ENCODE measurements around the gene XCL2.

XCL2 gene

GRCh38 chr1:168513656-168514404 lies 30.0 kb downstream of the XCL2 start:
- no peak for TF ChIP-seq CTCF (IDR thresholded peaks at IDR 0.05; ENCODE audit: low read depth, low read length)
- H3K4me3 ChIP-seq (replicated peaks in 1 of 2; ENCODE audit: low read depth in 2 of 2, low read length in 2 of 2) = no peak overlapping the region
- DNase-seq (ENCODE audit: low read depth in 2 of 2) = peak; percentile 11 to 65

DNA sequence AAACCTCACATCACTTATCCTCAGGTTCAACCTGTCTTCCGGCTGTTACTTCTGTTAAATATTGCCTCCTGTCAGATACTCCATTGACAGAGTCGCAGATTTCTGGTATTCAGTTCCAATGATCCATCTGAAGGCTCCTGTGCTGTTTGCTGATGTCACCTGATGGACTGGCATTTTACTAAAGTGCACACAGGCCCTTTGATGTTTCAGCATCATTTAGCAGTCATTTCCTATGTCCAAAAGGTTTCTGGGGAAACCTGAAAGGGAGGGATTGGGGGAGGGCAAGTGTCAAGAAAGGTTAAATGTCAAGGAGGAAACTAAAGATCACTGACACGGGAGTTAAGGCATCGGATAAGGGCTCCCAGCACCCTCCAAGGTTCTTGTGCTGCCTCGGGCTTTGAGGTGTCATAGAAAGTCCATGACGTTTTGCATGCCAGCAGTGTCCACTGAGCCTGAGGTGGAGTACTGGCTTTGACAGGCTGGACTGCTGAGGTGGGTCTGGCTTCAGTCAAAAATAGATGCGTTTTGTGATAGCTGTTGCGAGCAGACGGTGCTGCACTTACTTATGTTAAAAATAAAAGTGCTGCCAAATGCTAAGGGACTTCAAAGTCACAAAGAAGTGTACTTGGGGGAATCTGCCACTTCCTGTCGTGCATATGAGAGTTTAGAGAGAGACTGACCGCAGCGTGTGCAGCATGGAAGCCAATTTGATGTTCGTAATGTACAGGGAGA lies 30.8 kb downstream of the XCL2 start:
- TF ChIP-seq CTCF (IDR thresholded peaks at IDR 0.05; ENCODE audit: low read depth, low read length) = no peak
- H3K4me3 ChIP-seq (replicated peaks in 1 of 2; ENCODE audit: low read depth in 2 of 2, low read length in 2 of 2) = no peak overlapping the region
- DNase-seq (ENCODE audit: low read depth in 2 of 2) = no peak

GRCh38 chr1:168509875-168510791 lies 33.7 kb downstream of the XCL2 start:
- no peak for DNase-seq (ENCODE audit: low read depth in 2 of 2)
- no peak for TF ChIP-seq CTCF (IDR thresholded peaks at IDR 0.05; ENCODE audit: low read depth, low read length)
- no peak overlapping the region for H3K4me3 ChIP-seq (replicated peaks in 1 of 2; ENCODE audit: low read depth in 2 of 2, low read length in 2 of 2)

- DNase-seq (ENCODE audit: low read depth in 2 of 2) = no peak
- H3K4me3 ChIP-seq (replicated peaks in 1 of 2; ENCODE audit: low read depth in 2 of 2, low read length in 2 of 2) = no peak overlapping the region
Observed at GRCh38 chr1:168509210-168509609, 34.6 kb downstream of the XCL2 start.

DNA sequence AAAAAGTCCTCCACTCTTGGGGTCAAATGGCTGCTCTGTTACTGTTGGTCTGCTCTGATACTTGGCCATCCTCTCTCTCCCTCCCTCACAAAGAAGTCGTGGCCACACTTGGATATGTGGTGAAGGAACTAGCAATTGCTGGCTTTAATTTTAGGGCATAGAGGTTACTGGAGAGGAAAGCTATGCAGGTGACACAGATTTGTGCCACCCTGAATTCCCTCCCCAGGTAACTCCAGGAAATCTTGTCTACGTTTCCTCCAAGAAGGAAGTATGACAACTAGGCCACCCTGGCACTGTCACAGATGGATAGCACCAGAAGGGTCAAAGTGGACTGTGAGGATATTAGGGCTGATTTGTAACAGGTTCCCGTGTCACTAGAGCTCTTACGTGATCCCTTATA lies 36.0 kb downstream of the XCL2 start:
- no peak for TF ChIP-seq CTCF (IDR thresholded peaks at IDR 0.05; ENCODE audit: low read depth, low read length)
- DNase-seq (ENCODE audit: low read depth in 2 of 2) = no peak
- H3K4me3 ChIP-seq (replicated peaks in 1 of 2; ENCODE audit: low read depth in 2 of 2, low read length in 2 of 2) = no peak overlapping the region

More at GRCh38 chr1:168509210-168509609, 34.6 kb downstream of the XCL2 start:
- no peak for TF ChIP-seq CTCF (IDR thresholded peaks at IDR 0.05; ENCODE audit: low read depth, low read length)

DNA sequence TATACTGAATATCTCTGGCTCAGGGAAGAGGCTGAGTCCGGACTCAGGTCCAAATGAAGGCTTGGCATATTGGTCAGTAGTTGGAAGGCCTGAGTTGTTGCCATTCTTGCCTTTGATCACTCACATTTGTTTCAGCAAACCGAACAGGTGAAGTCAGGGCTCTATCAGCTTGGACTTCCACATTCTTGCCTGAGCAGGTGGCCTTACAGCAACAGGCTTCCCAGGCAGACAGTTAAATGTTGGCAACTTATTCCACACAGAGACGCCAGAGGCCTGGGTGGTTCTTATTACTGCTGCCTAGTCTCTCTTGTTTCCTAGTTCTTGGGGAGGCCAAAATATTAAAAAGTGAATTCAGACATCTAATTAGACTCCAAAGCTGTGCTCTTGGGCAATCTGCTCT lies 36.6 kb downstream of the XCL2 start:
- DNase-seq (ENCODE audit: low read depth in 2 of 2) = no peak
- no peak overlapping the region for H3K4me3 ChIP-seq (replicated peaks in 1 of 2; ENCODE audit: low read depth in 2 of 2, low read length in 2 of 2)
- TF ChIP-seq CTCF (IDR thresholded peaks at IDR 0.05; ENCODE audit: low read depth, low read length) = no peak

Data from cardiac fibroblast (primary cell).